HG03196 (cell line): ENCODE results near the gene OR1E2.
"Not testable (repeated sequence)": the region's sequence is repeated elsewhere in the genome, so short reads cannot be mapped to it uniquely, and the experiment has no call there.

Experiments
- ATAC-seq: cut with Tn5 transposase; IDR thresholded peaks from one replicate; pipeline ENCODE4 v1.9.1; 2021; ENCODE audit not compliant: unreplicated experiment

Gene OR1E2

GRCh38 chr17:3433741-3434140 is at the start of gene OR1E2:
Gene OR1E2, minus strand, starts transcription at chr17:3433841. Its CDS starts 0 bp downstream, at chr17:3433841.
- no peak for ATAC-seq

DNA sequence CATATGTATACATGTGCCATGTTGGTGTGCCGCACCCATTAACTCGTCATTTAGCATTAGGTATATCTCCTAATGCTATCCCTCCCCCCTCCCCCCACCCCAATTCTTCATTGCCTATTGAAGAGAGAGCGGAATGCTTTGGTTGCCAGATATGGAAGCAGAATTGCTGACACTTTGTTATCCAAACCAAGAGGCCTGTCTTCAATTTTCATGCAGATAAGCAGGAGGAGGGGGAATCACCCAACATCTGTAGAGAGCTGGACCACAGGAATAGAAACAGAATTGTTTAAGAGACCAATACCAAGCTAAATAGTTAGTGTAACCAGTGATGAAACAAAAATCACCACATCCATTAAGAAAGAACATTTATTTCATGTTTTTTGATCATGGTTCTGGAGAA is 49.2 kb upstream of the OR1E2 start:
- no peak for ATAC-seq

DNA sequence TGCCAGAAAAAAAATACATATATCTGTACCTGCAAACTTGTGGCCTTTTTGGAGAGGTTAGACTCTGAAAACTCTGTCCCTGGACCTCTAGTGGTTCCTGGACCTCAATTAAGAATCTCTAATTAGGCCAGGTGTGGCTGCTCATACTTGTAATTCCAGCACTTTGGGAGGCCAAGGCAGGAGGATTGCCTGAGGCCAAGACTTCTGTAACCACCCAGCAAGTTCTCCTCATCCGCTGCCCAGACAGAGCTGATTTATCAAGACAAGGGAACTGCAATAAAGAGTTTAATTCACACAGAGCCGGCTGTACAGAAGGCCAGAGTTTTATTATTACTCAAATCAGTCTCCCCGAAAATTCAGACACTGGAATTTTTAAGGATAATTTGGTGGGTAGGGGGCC is 46.3 kb upstream of the OR1E2 start:
- ATAC-seq: no peak

DNA sequence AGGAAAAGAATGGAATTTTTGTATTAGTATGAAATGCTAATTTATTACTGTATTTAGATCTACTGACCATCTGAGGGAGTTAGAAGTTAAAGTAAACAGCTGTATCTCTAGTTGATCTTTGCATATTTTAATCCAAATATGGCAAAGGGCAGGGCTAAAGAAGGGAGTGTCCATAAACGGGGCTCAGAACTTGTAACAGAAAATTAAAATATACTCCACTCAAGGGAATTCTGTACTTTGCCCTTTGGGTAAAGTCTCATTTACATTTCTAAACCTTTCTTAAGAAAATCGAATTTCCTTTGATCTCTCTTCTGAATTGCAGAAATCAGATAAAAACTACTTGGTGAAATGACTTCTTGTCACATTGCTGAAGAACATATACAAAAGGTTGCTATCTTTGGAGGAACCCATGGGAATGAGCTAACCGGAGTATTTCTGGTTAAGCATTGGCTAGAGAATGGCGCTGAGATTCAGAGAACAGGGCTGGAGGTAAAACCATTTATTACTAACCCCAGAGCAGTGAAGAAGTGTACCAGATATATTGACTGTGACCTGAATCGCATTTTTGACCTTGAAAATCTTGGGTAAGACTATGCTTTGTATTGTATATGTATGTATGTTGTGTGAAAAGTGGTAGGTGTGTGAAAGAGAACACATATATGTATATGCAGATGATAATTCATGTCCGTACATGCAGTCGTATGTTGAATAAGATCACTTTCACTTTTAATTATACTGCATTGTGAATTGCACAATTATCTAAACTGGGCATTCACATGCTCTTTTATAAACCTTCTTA is 42.4 kb upstream of the OR1E2 start, which contains the start of gene ASPA:
Gene ASPA, plus strand, starts transcription at position 186 of the 799 bp plus-strand sequence. Its CDS starts 163 bp downstream, at position 349.
- ATAC-seq: no peak

DNA sequence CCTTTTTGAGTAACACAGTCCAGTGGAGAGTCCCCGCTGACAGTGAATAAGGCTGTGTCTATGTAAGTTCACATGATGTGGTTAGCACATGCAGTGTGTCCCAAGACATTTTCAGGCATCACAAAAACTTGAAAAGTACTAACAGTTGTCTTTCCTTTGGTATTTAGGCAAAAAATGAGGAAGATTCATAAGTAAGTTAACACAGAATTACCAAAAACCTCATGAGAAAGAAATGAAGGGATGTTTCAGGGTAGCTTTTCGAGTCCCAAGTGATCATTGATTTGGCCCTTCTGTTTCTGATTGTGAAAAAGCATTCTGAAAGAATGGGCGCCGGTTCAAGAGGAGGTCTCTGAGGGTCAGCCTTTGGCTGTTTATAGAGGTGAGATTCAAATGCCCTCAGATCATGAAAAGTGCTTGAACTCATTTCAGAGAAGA is 41.6 kb upstream of the OR1E2 start:
- no peak for ATAC-seq

DNA sequence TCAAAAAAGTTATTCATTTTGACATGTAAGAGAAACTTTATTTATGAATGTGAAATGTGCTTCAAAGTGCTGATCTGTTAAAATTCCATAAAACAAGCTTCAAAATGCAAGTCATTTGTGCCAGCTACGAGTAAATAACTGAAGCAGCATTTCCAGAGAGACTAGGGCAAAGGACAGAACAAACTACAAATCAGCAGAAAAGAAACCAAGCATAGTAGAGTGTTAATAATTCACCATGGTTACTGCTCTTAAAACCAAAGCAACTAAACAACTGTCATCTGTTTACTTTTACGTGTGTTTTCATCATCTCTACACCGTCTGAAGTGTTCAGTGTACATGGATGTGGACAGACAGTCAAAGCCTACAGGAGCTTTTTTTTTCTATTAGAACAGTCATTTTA is 40.6 kb upstream of the OR1E2 start:
- ATAC-seq: no peak

- no peak for ATAC-seq
These were observed 38.5 kb upstream of the OR1E2 start for GRCh38 chr17:3472137-3472536.

DNA sequence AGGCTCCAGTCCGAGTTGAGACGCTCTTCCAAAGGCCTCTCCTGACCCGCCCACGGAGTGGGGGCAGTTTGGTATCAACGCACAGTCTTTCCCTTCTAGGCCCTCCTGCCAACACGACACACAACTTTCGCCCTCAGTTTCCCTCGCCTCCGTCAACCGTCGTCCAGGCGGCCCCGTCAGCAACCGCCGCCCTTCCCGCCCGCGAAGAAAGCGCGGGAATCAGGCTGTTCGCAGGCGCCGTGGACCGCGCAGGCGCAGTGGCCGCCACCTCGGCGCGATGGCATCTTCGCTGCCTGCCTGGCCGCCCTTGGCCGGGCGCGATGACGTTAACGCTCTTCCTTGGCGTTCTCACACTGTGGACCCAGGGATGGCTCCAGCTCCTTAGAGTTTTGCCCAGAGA is 38.0 kb upstream of the OR1E2 start, which contains the start of gene SPATA22:
Gene SPATA22, minus strand, starts transcription at position 221 of the 400 bp plus-strand sequence. CDS start 2,494 bp downstream, outside the sequence.
- ATAC-seq: no peak

GRCh38 chr17:3469529-3469928 is 35.9 kb upstream of the OR1E2 start:
- ATAC-seq: no peak

DNA sequence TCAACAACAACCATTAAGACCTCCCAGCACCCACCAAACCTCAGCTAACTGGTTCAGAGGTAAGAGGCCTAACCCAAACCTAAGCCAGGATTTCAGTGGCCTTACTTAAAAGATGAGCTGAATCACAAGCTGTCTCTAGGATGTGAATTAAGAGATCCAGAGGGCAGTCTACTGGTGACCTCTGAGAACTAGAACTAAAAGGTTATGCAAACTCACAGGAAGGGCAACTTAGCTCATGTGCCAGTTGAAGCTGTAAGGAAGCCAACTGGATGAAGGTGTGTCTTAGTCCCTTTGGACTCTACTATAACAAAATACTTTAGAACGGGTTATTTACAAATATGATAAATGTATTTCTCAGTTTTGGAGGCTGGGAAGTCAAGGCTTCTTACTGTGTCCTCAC is 32.7 kb upstream of the OR1E2 start:
- not testable (repeated sequence) for ATAC-seq

DNA sequence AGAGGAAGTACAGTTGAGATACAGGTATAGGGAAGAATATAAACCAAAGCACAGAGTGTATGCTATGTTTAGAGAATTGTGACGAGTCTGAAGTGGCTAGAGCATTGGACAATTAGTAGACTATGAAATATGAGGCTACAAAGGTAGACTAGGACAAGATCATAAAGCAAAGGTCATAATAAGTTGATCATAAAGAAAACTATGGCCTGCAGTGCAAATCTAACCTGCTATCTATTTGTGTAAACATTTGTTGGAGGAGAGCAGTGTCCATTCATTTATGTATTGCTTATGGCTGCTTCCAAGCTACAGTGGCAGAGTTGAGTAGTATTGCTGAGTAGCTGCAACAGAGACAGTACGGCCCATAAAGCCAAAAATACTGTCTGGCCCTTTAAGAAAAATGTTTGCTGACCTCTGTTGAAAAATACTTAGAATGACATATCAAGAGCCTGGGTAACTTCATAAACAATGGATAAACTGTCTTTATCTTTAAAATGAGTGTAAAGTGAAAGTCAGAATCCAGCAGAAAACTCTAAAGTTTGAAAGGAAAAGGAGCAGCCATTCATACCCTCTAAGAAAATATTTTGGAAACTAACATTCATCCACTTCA is 14.5 kb upstream of the OR1E2 start:
- no peak for ATAC-seq

- no peak for ATAC-seq
These were observed 14.0 kb upstream of the OR1E2 start for GRCh38 chr17:3447625-3448024.

DNA sequence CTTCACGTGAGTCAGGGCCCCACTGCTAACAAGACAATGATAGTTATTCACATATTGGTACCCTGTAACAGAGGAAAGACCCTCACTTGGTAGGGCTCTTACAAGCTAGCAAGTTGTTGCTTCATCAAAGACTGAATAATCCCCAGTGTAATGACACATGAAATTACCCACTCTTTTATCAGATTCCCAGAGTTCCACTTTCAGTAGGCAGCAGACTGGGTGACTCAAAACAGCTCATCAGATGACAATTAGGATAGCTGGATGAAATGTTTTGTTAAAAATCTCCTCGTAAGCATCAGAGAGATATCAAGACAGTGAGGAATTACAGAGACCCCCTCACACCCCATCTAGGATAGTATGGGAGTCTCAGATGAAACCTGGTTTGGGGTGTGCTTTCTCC is 6.8 kb upstream of the OR1E2 start:
- ATAC-seq: no peak

DNA sequence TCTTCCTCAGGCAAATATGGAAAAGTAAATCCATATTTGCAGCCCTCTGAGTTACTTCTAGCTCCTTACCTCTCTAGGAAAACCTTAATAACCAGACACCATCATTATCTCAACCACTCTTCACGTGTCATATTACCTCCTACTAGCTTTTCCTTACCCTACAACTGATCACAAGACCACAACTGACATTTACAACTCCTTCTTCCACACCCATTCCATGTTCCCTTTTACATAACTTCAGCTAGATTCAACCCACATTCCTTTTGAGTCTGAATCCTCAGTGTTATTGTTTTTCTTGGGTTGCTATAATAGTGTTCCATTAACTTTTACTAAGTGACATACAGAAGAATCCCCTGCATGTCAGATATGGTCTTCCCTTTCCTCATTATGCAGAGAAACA is 4.7 kb upstream of the OR1E2 start:
- ATAC-seq: no peak

GRCh38 chr17:3433215-3433614 is 426 bp downstream of the OR1E2 start:
- not testable (repeated sequence) for ATAC-seq

GRCh38 chr17:3418222-3418621 is 15.4 kb downstream of the OR1E2 start:
- no peak for ATAC-seq

GRCh38 chr17:3415610-3416009 is 18.0 kb downstream of the OR1E2 start:
- ATAC-seq: no peak

GRCh38 chr17:3412216-3412615 is 21.4 kb downstream of the OR1E2 start:
- not testable (repeated sequence) for ATAC-seq

- no peak for ATAC-seq
These were observed 22.6 kb downstream of the OR1E2 start, which contains the start of gene OR3A3 for GRCh38 chr17:3411070-3411469. Gene OR3A3, plus strand, starts transcription at chr17:3411370.

DNA sequence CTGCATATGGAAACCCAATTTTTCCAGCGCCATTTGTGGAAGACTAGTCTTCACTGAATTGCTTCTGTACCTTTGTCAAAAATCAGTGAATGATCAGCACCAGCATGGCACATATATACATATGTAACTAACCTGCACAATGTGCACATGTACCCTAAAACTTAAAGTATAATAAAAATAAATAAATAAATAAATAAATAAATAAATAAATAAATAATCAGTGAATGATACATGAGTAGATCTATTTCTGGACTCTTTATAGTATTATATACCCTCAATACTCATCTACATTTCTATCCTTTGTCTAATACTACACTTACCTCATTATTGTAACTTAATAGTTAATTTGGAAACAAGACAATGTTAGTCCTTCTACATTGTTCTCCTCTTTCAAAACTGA is 29.8 kb downstream of the OR1E2 start:
- ATAC-seq: not testable (repeated sequence)

DNA sequence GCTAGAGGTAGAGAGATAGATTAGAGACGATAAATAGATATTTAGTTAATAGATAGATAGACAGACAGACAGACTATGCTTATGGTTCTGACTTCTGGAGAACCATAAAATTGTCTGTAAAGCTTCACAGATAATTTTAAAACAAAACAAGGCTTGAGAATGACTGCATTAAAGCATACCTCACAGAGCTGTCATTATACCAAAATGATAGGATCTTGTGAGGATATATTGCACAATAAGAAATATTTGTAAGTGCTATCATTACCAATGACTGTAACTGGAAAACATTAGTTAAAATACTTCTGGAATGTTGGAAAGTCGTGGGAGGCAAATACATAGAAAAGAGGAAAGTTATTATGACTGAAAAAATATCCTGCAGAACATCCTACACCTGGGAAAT is 31.9 kb downstream of the OR1E2 start:
- ATAC-seq: no peak

- ATAC-seq: no peak
These were observed 33.6 kb downstream of the OR1E2 start for GRCh38 chr17:3400055-3400454.
